Renal pelvis (tissue), 4 donors: Measurements from ENCODE around the gene CATSPERD. TPM values are rescaled to one million over a fixed set of nuclear protein-coding genes. Genes with fewer than 3 reads are reported as not detected.

Experiments used
- DNase-seq: peaks from one replicate; pipeline ENCODE4 v3.0.0-alpha.2; 2013
- polyA plus RNA-seq, 3 donors: library from polyadenylated mRNA; unstranded; fragments of 120-200 nt; gene quantifications; one replicate each; pipeline ENCODE4 v1.2.1, GENCODE V29; 2013; ENCODE audit not compliant: insufficient read length in 3 of 3

CATSPERD gene
- polyA plus RNA-seq, 3 donors = not detected

DNA sequence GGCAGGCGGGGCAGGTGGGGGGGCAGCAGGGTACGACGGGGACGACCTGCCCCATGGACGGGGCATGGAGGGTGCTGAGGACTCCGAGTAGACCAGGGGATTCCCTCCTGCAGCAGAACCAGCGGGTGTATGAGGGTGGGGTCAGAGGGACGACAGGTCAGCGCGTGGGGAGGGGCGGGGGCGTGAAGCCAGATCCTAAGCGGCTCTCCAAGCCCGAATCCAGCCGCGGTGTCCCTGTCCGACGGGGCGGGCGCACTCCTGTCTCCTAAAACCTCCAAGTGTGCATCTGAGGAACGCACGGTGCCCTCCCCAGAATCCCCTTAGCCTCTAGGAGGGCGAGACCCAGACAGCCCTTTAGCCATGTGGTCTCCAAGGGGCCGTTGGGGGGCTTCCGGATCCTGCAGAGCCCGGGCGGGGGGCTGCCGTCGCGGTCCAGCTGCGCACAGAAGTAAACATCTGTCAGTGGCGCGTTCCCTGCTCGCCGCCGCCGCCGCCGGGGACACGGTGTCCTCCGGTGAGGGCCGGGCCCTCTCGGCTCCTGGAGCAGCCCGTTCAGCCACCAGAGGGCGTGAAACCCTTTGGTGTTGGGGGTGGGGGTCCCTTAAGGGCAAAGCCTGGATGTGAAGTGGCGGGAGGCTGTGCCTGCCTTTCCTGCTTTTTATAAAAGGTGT, 85.2 kb downstream of the CATSPERD start:
- peak; percentile 82 for DNase-seq

DNA sequence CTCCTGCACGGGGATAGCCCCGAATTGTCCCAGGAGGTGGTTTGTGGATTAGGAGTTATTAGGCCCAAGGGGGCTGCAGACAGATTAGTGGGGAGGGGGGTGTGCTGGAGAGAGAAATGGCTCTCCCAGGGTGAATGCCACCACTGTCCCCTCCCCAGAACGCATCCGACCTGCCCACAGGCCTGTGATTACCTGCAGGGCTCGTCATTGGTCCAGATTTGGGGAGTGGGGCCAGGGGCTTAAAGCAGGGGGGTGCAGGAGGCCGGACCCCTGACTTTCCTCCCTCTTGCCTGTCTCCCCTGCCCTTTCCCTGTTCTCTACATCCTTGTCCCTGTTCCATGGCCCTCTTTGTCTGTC, 85.7 kb downstream of the CATSPERD start:
- DNase-seq = no peak

DNA sequence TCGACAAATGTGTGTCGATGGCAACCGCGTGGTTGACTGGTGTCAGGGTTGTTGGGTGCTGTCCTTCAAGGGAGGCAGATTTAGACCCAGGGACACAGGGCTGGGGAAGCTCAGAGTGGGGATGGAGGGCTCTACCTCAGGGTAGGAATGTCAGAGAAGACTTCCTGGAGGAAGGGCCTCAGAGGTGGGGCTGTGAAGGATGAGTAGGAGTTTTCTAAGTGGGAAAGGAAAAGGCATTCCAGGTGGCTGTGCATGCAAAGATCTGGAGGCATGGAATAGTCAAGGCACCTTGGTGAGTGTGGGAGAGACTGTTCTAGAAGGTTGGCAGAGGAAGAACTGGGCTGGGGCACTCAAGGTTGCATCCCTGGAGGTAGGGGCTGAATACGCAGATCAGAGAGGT, 86.5 kb downstream of the CATSPERD start:
- no peak for DNase-seq

DNA sequence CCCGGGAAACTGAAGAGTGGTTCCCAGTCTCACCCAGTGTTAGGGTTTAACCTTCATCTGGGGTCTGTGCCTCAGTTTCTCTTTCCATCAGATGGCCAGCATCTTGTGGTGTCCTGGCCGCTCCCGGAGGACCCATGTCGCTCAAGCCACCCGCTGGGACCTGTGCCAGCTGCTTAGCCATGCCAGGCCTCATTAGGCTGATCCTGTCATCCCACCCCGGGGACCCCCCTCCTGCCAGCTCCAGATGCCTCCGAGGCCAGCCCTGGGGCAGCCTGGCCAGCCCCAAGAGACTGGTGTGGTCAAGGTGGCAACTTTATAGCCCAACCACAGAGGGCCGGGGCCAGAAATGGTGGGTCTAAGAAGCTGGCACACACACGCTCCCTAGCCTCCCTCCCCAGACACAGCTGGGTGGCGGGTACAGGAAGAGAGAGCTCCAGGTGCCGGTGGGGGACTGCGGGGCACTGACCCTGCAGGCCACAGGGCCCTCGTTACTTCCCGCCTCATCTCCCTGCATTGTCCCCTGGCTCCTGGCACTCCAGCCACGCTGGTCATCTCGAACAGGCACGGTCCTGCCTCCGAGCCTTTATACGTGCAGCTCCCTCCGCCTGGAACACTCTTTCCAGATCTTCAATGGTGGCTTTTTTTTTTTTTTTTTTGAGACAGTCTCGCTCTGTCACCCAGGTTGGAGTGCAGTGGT, 87.8 kb downstream of the CATSPERD start:
- DNase-seq = no peak

DNA sequence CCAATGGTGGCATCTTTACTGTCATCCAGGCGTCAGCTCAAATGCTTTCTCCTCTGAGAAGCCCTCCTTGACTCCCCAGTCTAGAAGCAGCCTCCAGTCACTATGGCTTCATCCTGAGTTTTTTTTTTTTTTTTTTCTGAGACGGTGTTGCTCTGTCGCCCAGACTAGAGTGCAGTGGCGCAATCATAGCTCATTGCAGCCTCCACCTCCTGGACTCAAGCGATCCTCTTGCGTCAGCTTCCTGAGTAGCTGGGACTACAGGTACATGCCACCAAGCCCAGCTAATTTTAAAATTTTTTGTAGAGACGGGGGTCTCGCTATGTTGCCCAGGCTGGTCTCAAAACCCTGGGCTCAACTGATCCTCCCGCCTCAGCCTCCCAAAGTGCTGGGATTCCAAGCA, 88.6 kb downstream of the CATSPERD start:
- no peak for DNase-seq

DNA sequence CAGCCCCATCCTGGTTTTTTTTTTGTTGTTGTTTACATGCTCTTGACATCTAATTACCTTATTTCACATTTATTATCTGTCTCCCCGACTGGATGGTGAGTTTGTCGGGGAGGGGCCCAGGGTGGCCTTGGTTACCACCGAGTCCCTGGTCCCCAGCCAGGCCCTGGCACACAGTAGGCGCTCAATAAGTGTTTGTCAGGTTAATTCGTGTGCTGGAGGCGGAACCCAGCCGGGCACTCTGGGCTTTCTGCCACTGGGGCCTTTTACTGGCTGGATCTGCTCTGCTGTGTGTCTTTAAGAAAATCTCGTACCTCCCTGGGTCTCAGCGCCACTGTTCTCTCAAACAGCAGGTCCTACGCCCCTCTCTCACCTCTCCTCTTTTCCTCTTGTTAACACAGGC, 89.0 kb downstream of the CATSPERD start:
- no peak for DNase-seq

DNA sequence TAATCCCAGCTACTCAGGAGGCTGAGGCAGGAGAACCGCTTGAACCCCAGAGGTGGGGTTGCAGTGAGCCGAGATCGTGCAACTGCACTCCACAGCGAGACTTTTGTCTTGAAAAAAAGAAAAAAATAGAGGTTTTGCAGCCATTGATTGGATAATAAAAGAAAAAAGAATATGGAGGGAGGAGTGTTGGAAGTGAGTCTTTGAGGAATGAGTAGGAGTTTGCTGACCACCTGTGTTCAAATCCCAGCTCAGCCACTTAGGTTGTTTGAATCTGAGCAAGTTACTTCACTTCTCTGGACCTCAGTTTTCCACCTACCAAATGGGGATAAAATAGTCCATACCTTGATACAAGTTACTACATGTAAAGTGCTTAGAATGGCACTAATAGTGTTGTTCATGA, 90.7 kb downstream of the CATSPERD start:
- DNase-seq = no peak

DNA sequence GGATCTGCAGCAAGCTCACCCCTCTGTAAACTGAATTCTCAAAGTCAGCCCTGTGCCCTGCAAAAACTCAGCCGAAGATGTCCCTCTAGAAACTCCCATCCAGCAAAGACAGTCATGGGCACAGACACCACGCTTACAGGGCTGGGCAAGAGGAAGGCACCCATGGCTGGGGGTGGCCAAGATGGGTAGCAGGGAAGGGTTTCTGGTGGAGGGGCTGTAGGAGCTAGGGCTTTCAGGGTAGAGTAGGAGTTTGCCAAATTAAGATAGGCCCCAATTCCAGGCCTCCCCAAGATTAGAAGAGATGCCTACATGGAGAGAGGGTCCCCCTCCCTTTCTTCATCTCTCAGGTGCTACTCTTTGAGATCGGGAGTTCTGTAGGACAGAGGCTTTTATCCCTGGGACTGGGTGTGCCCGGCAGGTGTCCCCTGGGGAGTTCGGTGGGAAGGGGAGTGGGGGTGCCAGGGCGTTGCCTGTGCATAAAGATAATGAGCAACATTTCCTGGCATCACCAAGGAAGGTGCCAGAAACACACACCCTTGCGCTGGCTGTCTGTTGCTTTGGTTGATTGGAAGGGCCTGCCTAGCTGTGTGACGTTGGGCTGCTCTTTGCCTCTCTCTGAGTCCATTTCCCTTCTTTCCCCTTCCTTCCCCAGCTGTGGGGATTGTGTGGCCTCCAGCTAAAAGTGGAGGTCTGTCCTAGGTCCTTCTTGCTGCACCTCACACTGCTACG, 93.8 kb downstream of the CATSPERD start:
- DNase-seq = no peak

DNA sequence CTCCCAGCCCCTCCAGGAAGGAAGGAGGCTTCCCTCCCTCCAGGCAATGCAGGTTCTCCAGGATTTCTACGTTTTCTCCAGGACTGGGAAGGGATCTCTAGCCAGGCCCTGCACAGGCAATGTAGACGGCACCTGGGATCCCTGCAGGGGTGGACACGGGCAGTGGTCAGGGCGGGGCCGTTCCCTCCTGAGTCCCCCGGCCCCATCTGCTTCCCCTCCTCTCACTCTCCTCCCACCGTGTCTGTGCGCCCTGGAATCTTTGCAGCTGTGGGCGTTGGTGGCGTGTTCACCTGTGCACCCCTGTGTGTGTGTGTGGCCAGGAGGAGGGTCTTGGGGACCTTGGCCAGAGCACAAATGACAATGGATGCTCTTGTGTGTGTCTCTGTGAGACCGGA, 94.4 kb downstream of the CATSPERD start:
- no peak for DNase-seq

DNA sequence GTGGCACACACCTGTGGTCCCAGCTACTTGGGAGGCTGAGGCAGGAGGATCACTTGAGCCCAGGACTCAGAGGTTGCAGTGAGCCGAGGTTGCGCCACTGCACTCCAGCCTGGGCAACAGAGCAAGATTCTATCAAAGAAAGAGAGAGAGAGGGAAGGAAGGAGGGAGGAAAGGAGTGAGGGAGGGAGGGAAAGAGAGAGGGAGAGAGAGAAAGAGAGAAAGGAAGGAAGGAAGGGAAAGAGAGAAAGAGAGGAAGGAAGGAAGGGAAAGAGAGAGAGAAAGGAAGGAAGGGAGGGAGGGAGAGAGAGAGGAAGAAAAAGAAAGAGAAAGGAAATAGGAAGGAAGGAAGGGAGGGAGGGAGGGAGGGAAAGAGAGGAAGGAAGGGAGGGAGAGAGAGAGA, 96.8 kb downstream of the CATSPERD start:
- no peak for DNase-seq

DNA sequence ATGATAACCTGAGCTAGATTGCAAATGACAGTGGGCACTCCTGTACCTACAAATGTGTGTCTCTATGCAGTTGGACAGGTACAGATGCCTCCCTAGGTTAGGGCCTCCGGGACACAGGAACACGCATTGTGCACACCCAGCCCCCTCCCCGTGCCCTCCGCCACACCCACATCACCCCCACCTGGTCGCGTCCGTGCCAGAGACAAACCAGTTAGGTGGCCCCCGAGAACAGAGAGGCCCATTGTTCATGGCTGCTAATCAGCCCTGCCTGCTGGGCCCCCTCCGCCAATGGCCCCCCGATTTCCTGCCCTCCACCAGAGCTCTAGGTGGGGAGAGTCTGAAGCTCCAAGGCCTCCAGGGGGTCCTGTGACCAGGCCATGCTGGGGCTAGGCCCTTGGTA, 98.2 kb downstream of the CATSPERD start:
- DNase-seq = no peak

DNA sequence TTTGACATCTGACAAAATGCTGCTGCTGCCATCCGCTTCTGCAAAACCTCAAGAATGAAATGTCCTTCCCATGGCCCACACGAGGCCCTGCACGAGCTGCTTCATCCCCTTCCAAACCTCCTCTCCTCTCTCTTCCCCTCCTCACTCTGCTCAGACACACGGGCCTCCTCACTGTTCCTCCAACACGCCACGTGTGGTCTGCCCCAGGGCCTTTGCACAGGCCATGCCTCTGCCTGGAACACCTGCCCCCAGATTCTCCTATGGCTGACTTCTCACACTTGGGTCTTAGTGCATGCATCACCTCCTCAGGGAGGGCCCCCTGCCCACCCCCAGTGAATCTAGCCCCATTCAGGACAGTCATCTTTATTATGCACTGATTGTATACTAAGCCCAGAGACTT, 100.3 kb downstream of the CATSPERD start:
- no peak for DNase-seq

DNA sequence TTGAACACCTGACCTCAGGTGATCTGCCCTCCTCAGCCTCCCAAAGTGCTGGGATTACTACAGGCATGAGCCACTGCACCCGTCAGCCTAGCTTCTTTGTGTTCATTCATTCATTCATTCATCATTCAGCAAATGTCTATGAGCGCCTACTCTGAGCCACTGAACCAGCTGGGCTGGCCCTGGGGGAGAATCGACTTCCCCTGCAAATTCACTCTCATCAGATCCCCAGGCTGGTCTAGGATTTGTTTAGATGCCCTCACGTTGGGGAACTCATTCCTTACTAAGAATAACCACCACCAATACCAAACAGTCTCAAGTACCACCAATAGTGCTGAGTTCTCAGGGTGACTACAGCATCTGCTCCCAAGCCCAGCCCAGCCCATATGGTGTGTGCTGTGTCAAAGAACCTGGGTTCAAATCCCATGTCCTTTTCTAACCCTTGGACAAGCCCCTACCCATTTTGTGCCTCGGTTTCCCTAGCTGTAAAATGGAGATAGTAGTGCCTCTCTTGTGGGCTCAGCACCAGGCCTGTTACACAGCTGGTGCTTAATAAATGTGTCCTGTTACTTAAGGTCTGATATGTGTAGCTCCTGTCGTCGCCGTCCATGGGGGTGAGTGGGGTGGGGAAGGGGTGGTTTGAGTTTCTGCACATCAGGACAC, 101.2 kb downstream of the CATSPERD start:
- DNase-seq = no peak

DNA sequence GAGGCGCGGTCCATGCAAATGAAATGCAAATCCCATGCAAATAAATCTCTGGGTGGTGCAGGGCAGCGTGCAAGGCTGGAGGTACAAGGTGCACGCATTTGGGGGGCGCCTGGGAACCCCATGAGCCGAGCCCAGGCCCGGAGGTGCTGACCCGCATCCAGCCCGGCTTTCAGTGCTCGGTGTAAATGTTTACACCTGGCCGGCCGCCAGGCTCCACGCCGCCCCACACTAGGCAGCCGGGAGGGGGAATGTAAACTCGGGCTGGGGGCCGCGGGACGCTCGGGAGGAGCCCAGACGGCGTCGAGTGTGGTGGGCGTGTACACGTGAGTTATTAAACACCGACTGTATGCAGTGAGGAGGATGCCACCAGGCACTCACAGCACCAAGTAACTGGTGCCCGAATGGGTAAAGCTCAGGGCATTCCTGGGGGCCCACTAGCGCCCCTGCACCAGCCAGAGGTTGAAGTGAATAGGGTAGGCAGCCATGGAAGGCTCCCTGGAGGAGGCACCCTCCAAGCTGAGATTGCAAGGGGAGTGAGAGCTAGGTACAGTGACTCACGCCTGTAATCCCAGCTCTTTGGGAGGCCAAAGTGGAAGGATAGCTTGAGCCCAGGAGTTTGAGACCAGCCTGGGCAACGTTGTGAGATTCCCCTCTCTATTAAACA, 101.9 kb downstream of the CATSPERD start:
- DNase-seq = no peak

DNA sequence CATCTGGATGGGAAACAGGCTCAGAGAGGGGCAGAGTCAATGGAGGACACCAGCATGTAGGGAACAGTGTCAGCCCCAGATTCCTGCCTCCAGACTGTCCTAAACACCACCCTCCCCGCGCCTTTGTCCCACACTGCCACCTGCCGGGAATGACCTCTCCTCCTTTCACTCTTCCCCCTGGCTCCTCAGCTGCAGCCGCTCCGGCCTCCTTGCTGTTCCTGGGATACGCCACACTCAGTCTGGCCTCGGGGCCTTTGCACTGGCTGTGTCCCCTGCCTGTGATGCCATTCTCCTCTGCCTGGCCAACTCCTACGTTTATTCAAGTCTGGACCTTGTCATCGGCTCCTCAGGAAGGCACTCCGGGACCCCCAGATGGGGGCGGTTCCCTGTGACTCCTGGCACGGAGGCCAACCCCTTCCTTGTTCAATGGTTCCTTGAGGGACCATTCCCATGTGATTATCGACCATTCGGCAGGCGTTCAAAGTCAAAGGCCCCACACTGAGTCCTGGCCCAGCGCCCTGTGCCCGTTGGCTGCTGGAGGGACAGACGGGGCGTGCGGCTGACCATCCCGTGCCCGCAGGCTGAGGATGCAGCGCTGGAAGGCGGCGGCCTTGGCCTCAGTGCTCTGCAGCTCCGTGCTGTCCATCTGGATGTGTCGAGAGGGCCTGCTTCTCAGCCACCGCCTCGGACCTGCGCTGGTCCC, 103.3 kb downstream of the CATSPERD start:
- no peak for DNase-seq

DNA sequence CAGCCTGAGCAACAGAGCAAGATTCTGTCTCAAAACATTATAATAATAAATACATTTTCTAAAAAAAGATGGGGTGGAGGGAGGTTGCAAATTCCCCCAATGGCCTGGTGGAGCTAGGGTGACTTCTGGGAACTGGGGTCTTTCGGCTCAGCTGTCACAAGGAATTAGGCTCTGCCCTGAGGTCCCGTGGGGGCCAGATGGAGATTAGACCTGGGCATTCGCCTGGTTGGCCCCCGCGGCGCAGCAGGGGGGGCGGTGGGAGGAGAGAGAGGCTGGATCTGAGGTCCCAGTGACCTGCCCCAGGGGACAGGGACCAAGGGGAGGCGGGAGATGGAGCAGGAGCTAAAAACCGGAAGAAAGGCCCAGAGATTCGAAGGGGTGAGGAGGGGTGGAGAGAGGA, 104.3 kb downstream of the CATSPERD start:
- no peak for DNase-seq

DNA sequence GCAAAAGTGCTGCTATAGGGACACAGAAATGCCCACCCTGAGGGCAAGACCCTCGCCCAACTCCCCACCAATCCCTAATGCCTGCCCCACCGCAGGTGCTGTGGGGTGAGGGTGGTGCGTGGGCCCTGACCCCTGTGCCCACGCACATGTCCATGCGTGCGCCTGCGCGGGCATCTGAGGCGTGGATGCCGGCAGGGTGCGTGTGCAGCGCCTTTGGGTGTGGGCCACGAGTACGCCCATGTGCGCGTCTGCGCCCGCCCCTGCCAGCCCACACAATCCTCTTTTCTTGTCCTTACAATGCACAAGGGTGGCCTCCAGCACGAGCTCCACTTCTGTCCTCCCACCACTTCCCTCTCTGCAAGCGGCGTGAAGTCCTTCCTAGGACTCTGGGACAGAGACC, 104.7 kb downstream of the CATSPERD start:
- DNase-seq = no peak

DNA sequence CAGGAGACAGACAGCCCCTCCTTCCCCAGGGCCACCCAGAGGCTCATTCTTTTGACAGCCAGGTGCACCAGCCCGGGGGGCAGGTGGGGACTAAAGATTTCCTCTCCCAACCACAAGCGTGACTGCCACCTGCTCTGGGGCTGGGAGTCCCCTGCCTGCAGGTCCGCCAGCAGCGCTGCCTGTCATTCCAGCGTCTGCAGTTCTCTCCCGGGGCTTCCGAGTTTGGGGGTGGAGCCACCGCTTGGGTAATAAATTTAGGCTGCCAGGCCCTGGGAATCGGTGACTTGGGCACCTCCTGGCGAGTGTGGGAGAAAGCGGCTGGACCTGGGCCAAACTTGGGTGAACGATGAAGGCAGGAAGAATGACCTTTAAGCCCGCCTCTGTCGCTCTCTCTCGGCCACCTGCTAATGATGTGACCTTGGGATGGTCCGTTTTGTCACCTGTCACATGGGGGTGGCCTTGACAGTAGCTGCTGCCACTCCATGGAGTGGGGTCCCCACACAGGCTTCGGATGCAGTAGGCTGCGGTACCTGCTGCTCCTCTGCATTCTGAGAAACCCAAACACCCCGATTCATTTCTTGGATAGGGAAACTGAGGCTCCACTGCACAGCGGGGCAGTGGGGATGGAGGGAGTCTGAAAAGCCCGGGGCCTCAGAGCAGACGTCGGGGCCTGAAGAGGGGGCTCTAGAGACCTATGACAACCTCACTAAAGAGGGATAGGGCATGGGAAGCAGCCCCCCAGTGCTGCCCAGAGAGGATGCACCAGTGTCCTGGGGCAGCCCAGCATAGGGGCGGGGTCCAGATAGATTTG, 106.3 kb downstream of the CATSPERD start:
- DNase-seq = peak; percentile 83

DNA sequence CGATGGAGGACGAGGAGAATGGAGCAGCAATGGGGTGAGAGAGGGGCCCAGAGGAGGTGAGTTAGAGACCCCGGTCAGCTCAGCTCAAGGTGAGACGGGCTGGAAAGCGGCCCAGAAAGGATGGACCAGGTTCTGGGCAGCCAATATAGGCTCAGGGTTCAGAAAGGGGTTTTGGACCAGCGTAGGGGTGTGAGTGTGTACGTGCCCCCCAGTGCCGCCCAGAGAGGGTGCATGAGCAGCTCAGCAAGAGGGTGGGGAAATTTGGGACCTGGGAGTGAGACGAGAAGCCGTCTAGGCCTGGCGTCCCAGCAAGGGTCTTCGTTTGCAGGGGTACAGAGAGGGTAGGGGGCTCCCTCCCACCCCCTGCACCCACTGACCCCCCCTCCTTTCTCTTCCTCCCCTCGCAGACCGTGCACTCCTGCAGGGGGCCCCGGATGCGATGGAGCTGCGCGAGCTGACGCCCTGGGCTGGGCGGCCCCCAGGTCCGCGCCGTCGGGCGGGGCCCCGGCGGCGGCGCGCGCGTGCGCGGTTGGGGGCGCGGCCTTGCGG, 107.0 kb downstream of the CATSPERD start:
- DNase-seq = no peak
